ENCODE results near the gene PXN. TPM values are rescaled to one million over a fixed set of nuclear protein-coding genes. Genes with fewer than 3 reads are reported as not detected.

Gene PXN
- polyA plus RNA-seq, 2 of the 4 experiments (the other 2 are of a cell fraction), result 40.1 to 97.0 TPM

DNA sequence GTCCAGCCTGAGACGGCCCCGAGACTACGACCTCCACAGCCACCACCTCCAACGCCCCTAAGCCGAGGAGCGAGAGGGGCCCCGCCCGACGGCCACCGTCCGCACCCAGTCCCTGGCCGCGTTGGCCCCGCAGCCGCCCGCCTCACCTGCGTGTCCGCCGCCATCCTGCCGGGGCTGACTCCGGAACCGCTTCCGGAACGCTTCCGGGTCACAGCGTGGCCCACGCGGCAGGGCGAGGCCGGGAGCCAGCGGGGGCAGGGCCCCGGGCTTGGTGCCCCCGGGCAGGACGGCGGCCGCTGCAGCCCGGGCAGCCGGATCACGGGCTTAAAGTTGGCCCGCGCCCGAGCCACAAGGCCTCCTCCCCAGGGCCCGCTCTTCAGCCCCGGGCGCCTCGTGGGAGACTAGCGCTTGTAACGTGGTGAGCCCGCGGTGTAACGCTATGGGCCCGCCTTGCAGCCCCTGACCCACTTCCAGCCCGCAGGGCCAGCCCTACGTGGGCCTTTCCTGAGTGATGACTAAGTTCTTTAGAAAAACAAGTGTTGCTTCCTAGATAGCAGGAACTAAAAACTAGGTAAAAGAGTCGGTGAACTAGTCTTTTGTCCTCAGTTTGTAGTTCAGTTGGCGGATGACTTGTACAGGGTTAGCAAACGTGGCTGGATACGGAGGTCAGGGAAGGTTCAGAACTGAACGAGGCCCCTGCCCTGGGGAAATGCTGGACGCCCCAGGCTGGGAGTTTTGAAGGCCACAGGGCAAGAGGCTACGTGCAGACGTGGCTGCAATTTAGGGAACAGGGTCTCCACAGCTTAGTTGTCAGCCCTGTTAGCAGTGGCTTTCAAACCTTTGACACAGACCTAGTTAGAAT lies 70.8 kb downstream of the PXN start, which contains the start of gene GCN1 (continued):
- TF ChIP-seq, protein P1, sequence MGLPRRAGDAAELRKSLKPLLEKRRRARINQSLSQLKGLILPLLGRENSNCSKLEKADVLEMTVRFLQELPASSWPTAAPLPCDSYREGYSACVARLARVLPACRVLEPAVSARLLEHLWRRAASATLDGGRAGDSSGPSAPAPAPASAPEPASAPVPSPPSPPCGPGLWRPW (IDR thresholded peaks at IDR 0.05), result no peak
- TF ChIP-seq GATA3 (IDR thresholded peaks at IDR 0.05; ENCODE audit: borderline replicate concordance) (no peak; the same call in 1 of the 2 replicates), BHLHE40 (IDR thresholded peaks at IDR 0.05; ENCODE audit: low read depth, low read length) (no peak), KDM5A (IDR thresholded peaks at IDR 0.05) (peak; percentile 97), NR3C1 (IDR thresholded peaks at IDR 0.05) (no peak), HEYL (CRISPR knock-in tag; IDR thresholded peaks at IDR 0.05) (no peak; the same call in 1 of the 2 replicates), FOSB (CRISPR knock-in tag; IDR thresholded peaks at IDR 0.05) (peak; percentile 83), NPAS2 (CRISPR knock-in tag; IDR thresholded peaks at IDR 0.05; ENCODE audit: borderline replicate concordance) (no peak), CHD4 (IDR thresholded peaks at IDR 0.05; ENCODE audit: borderline replicate concordance) (no peak), FOSL2 (IDR thresholded peaks at IDR 0.05) (no peak), FOSL2 (CRISPR knock-in tag; IDR thresholded peaks at IDR 0.05) (peak; percentile 62), HOXB13 (CRISPR knock-in tag; IDR thresholded peaks at IDR 0.05; ENCODE audit: low read depth) (peak; percentile 81), MYC (IDR thresholded peaks at IDR 0.05; ENCODE audit: borderline replicate concordance, low read length) (peak; percentile 99), EHF (CRISPR knock-in tag; IDR thresholded peaks at IDR 0.05) (peak; percentile 88; the same call in 1 of the 2 replicates), ZFP36 (IDR thresholded peaks at IDR 0.05; ENCODE audit: borderline replicate concordance, partially characterized antibody) (no peak), ZC3H11A (IDR thresholded peaks at IDR 0.05) (no peak), RCOR1 (IDR thresholded peaks at IDR 0.05; ENCODE audit: low read depth, low read length) (no peak), TP53 (CRISPR knock-in tag; IDR thresholded peaks at IDR 0.05) (peak; percentile 87), HOXB5 (CRISPR knock-in tag; IDR thresholded peaks at IDR 0.05) (peak; percentile 93), ESRRA (IDR thresholded peaks at IDR 0.05; ENCODE audit: borderline replicate concordance, low read length) (no peak), CHD2 (IDR thresholded peaks at IDR 0.05; ENCODE audit: low read length, partially characterized antibody) (peak; percentile 56), EP300 (IDR thresholded peaks at IDR 0.05) (no peak), ZSCAN20 (CRISPR knock-in tag; IDR thresholded peaks at IDR 0.05) (no peak), NFE2L2 (conservative IDR thresholded peaks at IDR 0.05; ENCODE audit: low read length) (no peak), JUN (IDR thresholded peaks at IDR 0.05) (peak; percentile 82 to 96; a peak in 4 of 5 replicates), RAD21 (conservative IDR thresholded peaks at IDR 0.05 in 1 of 2, IDR thresholded peaks at IDR 0.05 in 1 of 2) (no peak), FOXS1 (CRISPR knock-in tag; IDR thresholded peaks at IDR 0.05) (no peak; the same call in 1 of the 2 replicates), SREBF2 (IDR thresholded peaks at IDR 0.05) (no peak)
- TF ChIP-seq, protein P2, sequence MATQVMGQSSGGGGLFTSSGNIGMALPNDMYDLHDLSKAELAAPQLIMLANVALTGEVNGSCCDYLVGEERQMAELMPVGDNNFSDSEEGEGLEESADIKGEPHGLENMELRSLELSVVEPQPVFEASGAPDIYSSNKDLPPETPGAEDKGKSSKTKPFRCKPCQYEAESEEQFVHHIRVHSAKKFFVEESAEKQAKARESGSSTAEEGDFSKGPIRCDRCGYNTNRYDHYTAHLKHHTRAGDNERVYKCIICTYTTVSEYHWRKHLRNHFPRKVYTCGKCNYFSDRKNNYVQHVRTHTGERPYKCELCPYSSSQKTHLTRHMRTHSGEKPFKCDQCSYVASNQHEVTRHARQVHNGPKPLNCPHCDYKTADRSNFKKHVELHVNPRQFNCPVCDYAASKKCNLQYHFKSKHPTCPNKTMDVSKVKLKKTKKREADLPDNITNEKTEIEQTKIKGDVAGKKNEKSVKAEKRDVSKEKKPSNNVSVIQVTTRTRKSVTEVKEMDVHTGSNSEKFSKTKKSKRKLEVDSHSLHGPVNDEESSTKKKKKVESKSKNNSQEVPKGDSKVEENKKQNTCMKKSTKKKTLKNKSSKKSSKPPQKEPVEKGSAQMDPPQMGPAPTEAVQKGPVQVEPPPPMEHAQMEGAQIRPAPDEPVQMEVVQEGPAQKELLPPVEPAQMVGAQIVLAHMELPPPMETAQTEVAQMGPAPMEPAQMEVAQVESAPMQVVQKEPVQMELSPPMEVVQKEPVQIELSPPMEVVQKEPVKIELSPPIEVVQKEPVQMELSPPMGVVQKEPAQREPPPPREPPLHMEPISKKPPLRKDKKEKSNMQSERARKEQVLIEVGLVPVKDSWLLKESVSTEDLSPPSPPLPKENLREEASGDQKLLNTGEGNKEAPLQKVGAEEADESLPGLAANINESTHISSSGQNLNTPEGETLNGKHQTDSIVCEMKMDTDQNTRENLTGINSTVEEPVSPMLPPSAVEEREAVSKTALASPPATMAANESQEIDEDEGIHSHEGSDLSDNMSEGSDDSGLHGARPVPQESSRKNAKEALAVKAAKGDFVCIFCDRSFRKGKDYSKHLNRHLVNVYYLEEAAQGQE (IDR thresholded peaks at IDR 0.05), result no peak; the same call in 1 of the 2 replicates
- TF ChIP-seq, protein P3, sequence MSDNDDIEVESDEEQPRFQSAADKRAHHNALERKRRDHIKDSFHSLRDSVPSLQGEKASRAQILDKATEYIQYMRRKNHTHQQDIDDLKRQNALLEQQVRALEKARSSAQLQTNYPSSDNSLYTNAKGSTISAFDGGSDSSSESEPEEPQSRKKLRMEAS (IDR thresholded peaks at IDR 0.05), result peak; percentile 98
- TF ChIP-seq, protein P4, sequence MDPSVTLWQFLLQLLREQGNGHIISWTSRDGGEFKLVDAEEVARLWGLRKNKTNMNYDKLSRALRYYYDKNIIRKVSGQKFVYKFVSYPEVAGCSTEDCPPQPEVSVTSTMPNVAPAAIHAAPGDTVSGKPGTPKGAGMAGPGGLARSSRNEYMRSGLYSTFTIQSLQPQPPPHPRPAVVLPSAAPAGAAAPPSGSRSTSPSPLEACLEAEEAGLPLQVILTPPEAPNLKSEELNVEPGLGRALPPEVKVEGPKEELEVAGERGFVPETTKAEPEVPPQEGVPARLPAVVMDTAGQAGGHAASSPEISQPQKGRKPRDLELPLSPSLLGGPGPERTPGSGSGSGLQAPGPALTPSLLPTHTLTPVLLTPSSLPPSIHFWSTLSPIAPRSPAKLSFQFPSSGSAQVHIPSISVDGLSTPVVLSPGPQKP (IDR thresholded peaks at IDR 0.05; ENCODE audit: low read depth, low read length), result no peak
- TF ChIP-seq, protein P5, sequence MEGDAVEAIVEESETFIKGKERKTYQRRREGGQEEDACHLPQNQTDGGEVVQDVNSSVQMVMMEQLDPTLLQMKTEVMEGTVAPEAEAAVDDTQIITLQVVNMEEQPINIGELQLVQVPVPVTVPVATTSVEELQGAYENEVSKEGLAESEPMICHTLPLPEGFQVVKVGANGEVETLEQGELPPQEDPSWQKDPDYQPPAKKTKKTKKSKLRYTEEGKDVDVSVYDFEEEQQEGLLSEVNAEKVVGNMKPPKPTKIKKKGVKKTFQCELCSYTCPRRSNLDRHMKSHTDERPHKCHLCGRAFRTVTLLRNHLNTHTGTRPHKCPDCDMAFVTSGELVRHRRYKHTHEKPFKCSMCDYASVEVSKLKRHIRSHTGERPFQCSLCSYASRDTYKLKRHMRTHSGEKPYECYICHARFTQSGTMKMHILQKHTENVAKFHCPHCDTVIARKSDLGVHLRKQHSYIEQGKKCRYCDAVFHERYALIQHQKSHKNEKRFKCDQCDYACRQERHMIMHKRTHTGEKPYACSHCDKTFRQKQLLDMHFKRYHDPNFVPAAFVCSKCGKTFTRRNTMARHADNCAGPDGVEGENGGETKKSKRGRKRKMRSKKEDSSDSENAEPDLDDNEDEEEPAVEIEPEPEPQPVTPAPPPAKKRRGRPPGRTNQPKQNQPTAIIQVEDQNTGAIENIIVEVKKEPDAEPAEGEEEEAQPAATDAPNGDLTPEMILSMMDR (IDR thresholded peaks at IDR 0.05), result no peak
- TF ChIP-seq, protein P6, sequence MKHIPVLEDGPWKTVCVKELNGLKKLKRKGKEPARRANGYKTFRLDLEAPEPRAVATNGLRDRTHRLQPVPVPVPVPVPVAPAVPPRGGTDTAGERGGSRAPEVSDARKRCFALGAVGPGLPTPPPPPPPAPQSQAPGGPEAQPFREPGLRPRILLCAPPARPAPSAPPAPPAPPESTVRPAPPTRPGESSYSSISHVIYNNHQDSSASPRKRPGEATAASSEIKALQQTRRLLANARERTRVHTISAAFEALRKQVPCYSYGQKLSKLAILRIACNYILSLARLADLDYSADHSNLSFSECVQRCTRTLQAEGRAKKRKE (CRISPR knock-in tag; IDR thresholded peaks at IDR 0.05; ENCODE audit: low read depth), result peak; percentile 79
- TF ChIP-seq, protein P7, sequence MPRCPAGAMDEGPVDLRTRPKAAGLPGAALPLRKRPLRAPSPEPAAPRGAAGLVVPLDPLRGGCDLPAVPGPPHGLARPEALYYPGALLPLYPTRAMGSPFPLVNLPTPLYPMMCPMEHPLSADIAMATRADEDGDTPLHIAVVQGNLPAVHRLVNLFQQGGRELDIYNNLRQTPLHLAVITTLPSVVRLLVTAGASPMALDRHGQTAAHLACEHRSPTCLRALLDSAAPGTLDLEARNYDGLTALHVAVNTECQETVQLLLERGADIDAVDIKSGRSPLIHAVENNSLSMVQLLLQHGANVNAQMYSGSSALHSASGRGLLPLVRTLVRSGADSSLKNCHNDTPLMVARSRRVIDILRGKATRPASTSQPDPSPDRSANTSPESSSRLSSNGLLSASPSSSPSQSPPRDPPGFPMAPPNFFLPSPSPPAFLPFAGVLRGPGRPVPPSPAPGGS (IDR thresholded peaks at IDR 0.05), result peak; percentile 89

Data from A549 (cell line).